OCI-LY1 (cell line): ENCODE measurements around the gene PRR5L.

Experiments
- H2AFZ ChIP-seq: fragments of 200-600 bp; sonication (generic), shearing (Covaris generic); 2 replicates; pipeline ENCODE4 v1.6.0; 2014; ENCODE audit warnings: antibody characterized with exemption, mild to moderate bottlenecking, low read length
- H3F3A ChIP-seq: fragments of 200-600 bp; sonication (generic), shearing (Covaris generic); 2 replicates; pipeline ENCODE4 v1.6.0; 2014; ENCODE audit warnings: mild to moderate bottlenecking, antibody characterized with exemption, low read length, moderate library complexity; ENCODE audit not compliant: insufficient read depth
- H3K27ac ChIP-seq: fragments of 200-600 bp; sonication (generic); 2 replicates; pipeline ENCODE4 v1.5.1; 2014; ENCODE audit warnings: low read length, mixed run types, mild to moderate bottlenecking, low read depth; ENCODE audit not compliant: poor library complexity, severe bottlenecking
- H3K27me3 ChIP-seq: fragments of 200-600 bp; sonication (generic); 2 replicates; pipeline ENCODE4 v1.6.0; 2014; ENCODE audit warnings: antibody characterized with exemption, mild to moderate bottlenecking, low read length, moderate library complexity; ENCODE audit not compliant: insufficient read depth
- H3K36me3 ChIP-seq: fragments of 200-600 bp; sonication (generic); 2 replicates; pipeline ENCODE4 v1.6.1; 2014; ENCODE audit warnings: mild to moderate bottlenecking, antibody characterized with exemption, low read length, moderate library complexity, mixed read lengths; ENCODE audit not compliant: insufficient read depth
- H3K4me1 ChIP-seq: fragments of 200-600 bp; sonication (generic); 2 replicates; pipeline ENCODE4 v1.5.1; 2014; ENCODE audit warnings: mild to moderate bottlenecking, low read length, moderate library complexity; ENCODE audit not compliant: insufficient read depth, severe bottlenecking
- H3K4me2 ChIP-seq: fragments of 200-600 bp; sonication (generic), shearing (Covaris generic); 2 replicates; pipeline ENCODE4 v1.6.1; 2014; ENCODE audit warnings: low read length
- H3K4me3 ChIP-seq: fragments of 200-600 bp; sonication (generic); 2 replicates; pipeline ENCODE4 v1.5.1; 2014; ENCODE audit warnings: low read length, low read depth, mild to moderate bottlenecking, mixed read lengths; ENCODE audit not compliant: poor library complexity, severe bottlenecking
- H3K79me2 ChIP-seq: fragments of 200-600 bp; shearing (Covaris generic); 2 replicates; pipeline ENCODE4 v1.6.1; 2016; ENCODE audit warnings: mixed run types, low read length, mixed read lengths; ENCODE audit not compliant: insufficient read depth
- H3K9ac ChIP-seq: fragments of 200-600 bp; sonication (generic), shearing (Covaris generic); 2 replicates; pipeline ENCODE4 v1.6.1; 2014; ENCODE audit warnings: mild to moderate bottlenecking, low read length, mixed read lengths
- H3K9me2 ChIP-seq: fragments of 200-600 bp; sonication (generic), shearing (Covaris generic); 2 replicates; pipeline ENCODE4 v1.6.1; 2014; ENCODE audit warnings: low read depth, mild to moderate bottlenecking, low read length, mixed read lengths
- H3K9me3 ChIP-seq: fragments of 200-600 bp; shearing (Covaris generic); 2 replicates; pipeline ENCODE4 v1.6.1; 2014; ENCODE audit warnings: low read length, mixed read lengths
- H4K20me1 ChIP-seq: fragments of 200-600 bp; sonication (generic), shearing (Covaris generic); 2 replicates; pipeline ENCODE4 v1.6.0; 2016; ENCODE audit warnings: mild to moderate bottlenecking, low read length; ENCODE audit not compliant: insufficient read depth
- EZH2 ChIP-seq: fragments of 200-600 bp; sonication (generic), shearing (Covaris generic); IDR thresholded peaks from 2 replicates; pipeline ENCODE4 v1.8.0; 2017; ENCODE audit warnings: borderline replicate concordance, mixed run types, mild to moderate bottlenecking, antibody characterized with exemption, low read length, moderate library complexity, mixed read lengths
- TF ChIP-seq, protein P1 (sequence below): fragments of 200-600 bp; sonication (generic), shearing (Covaris generic); IDR thresholded peaks from 2 replicates; pipeline ENCODE4 v1.5.1; 2017; ENCODE audit warnings: mild to moderate bottlenecking, antibody characterized with exemption, low read length, moderate library complexity, mixed read lengths

The PRR5L gene

DNA sequence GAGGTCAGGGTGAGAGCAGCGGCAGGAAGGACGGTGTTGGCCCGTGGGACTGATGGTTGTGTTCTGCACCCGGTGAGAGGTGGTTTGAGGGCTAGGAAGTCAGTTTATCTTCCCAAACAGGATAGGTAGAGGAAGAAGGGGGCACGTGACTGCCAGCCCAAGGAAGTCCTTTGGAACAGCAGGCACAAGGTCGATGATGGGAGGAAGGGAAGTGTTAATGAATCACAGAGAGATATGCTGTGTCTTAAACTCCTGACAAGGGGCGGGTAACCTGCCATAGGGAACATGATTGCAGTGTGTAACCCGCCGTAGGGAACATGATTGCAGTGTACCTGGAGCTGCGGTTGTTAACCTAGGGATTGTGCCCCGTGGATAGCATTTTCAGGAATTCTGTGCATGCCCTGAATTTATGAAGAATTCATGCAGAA lies 49.0 kb downstream of the PRR5L start:
- H3K79me2 ChIP-seq, result no peaks in the 10 kb centered on the region
- H3K9me3 ChIP-seq, result no peaks in the 10 kb centered on the region
- H3K4me2 ChIP-seq, result no peak overlapping the region
- no peaks in the 10 kb centered on the region for H3K27me3 ChIP-seq
- no peaks in the 10 kb centered on the region for H3K9me2 ChIP-seq
- no peaks in the 10 kb centered on the region for H3F3A ChIP-seq
- H3K9ac ChIP-seq, result no peak overlapping the region
- H2AFZ ChIP-seq, result no peak overlapping the region
- TF ChIP-seq, protein P1, sequence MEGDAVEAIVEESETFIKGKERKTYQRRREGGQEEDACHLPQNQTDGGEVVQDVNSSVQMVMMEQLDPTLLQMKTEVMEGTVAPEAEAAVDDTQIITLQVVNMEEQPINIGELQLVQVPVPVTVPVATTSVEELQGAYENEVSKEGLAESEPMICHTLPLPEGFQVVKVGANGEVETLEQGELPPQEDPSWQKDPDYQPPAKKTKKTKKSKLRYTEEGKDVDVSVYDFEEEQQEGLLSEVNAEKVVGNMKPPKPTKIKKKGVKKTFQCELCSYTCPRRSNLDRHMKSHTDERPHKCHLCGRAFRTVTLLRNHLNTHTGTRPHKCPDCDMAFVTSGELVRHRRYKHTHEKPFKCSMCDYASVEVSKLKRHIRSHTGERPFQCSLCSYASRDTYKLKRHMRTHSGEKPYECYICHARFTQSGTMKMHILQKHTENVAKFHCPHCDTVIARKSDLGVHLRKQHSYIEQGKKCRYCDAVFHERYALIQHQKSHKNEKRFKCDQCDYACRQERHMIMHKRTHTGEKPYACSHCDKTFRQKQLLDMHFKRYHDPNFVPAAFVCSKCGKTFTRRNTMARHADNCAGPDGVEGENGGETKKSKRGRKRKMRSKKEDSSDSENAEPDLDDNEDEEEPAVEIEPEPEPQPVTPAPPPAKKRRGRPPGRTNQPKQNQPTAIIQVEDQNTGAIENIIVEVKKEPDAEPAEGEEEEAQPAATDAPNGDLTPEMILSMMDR, result no peak
- TF ChIP-seq EZH2, result no peak
- no peaks in the 10 kb centered on the region for H3K36me3 ChIP-seq
- H4K20me1 ChIP-seq, result no peaks in the 10 kb centered on the region
- H3K27ac ChIP-seq, result no peak overlapping the region
- H3K4me1 ChIP-seq, result no peaks in the 10 kb centered on the region
- H3K4me3 ChIP-seq, result no peak overlapping the region

DNA sequence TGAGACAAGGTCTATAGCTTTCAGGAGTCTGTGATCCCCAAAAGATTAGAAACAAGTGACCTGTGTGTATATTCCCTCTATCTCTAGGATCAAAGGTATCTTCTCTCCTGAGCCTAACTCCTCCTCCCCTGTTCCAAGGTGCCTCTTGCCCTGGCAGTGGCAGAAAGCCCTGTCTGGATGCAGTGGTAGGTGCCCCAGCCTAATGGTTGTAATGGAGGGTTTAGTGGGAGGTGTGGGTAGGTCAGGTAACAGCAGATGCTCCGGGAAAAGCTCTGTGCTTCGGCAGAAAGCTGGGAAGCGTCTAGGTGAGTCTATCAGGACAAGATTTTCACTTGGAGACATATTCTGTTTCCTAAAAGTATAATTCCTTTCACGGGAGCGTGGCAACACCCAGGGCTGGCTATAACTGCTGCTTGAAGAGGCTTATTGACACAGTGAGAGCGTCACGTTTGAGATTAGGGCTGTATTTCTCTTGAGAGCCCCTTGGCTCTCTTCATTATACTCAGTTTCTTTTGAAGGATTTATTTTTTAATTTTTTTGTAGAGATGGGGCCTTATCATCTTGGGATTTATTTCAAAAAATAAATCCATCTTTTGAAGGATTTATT lies 49.5 kb downstream of the PRR5L start:
- Histone ChIP-seq H3K9ac (no peak overlapping the region), H3F3A (no peaks in the 10 kb centered on the region), H3K27ac (no peak overlapping the region), H3K9me3 (no peaks in the 10 kb centered on the region), H4K20me1 (no peaks in the 10 kb centered on the region), H3K9me2 (no peaks in the 10 kb centered on the region), H3K4me3 (no peak overlapping the region), H3K4me2 (no peak overlapping the region), H2AFZ (no peak overlapping the region), H3K4me1 (no peaks in the 10 kb centered on the region), H3K36me3 (no peaks in the 10 kb centered on the region), H3K27me3 (no peaks in the 10 kb centered on the region), H3K79me2 (no peaks in the 10 kb centered on the region)
- no peak for TF ChIP-seq EZH2

DNA sequence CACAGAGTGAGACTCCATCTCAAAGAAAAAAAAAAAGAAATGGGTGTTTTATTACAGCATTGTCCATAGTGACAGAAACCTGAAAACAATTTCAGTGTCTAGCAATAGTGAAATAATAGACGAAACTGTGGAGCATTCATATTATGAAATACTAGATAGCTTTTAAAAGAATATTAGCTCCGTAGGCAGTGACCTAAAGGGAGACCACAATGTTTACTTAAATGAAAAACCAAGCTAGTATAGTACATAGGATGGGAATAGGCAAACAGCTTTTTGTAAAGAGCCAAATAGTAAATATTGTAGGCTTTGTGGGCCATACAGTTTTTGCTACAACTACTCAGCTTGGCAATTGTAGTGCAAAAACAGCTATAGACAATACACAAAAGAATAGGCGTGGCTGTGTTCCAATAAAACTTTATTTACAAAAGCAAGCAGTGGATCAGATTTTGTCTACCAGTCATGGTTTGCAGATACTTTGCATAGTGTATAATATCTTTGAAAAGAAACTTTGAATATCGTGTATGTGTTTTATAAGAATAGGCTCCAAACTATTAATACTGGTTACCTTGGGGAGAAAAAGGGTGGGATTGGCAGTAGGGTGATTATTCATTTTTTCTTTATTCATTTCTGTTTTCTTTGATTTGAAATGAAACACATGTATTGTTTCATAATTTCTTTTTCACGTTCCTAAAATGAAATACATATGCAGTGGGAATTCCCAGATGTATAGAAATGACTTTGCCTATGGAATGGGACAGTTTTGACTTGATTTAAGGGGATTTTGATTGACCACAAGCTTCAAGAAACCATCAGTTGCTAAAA lies 50.7 kb downstream of the PRR5L start:
- Histone ChIP-seq H3K4me2 (no peak overlapping the region), H3K9me3 (no peaks in the 10 kb centered on the region), H3K4me1 (no peaks in the 10 kb centered on the region), H3K27ac (no peak overlapping the region), H4K20me1 (no peaks in the 10 kb centered on the region), H3K79me2 (no peaks in the 10 kb centered on the region), H3K4me3 (no peak overlapping the region), H3K36me3 (no peaks in the 10 kb centered on the region), H3F3A (no peaks in the 10 kb centered on the region), H3K9ac (no peak overlapping the region), H3K9me2 (no peaks in the 10 kb centered on the region), H2AFZ (no peak overlapping the region), H3K27me3 (no peaks in the 10 kb centered on the region)
- no peak for TF ChIP-seq EZH2
- TF ChIP-seq, protein P1, result no peak
